Left ventricle myocardium inferior (tissue), 1 donor: ENCODE data around the gene SLC9A4. TPM values are rescaled to one million over a fixed set of nuclear protein-coding genes. Genes with fewer than 3 reads are reported as not detected.

Source experiments
- DNase-seq: peaks from one replicate; pipeline ENCODE4 v3.0.0-alpha.2; 2020
- H3K27ac ChIP-seq: fragments of 200-600 bp; replicated peaks from 2 replicates; pipeline ENCODE4 v1.8.0; 2021
- H3K27me3 ChIP-seq: fragments of 200-600 bp; 2 replicates; pipeline ENCODE4 v1.8.0; 2021; ENCODE audit warnings: low read depth
- H3K36me3 ChIP-seq: fragments of 200-600 bp; 2 replicates; pipeline ENCODE4 v1.8.0; 2021
- H3K4me1 ChIP-seq: fragments of 200-600 bp; 2 replicates; pipeline ENCODE4 v1.8.0; 2021
- H3K4me3 ChIP-seq: fragments of 200-600 bp; 2 replicates; pipeline ENCODE4 v1.8.0; 2021; ENCODE audit warnings: mild to moderate bottlenecking, moderate library complexity
- H3K9me3 ChIP-seq: fragments of 200-600 bp; replicated peaks from 2 replicates; pipeline ENCODE4 v1.8.0; 2021
- intact Hi-C: fragments of 100-400 bp; cut with micrococcal nuclease; formaldehyde crosslinking; loops from one replicate; pipeline ENCODE4 v1.11.0; 2022
- total RNA-seq: library from RNA; stranded (reverse); fragmentation: NEBNext Ultra II Directional; extraction: Animal tissue kit (Norgen Biotek cat#: 25700); gene quantifications from one replicate; pipeline ENCODE4 v1.2.1, GENCODE V29; 2021
- TF ChIP-seq, protein P1 (sequence below): fragments of 200-600 bp; IDR thresholded peaks from 2 replicates; pipeline ENCODE4 v1.8.0; 2021; ENCODE audit warnings: antibody characterized with exemption, mild to moderate bottlenecking, borderline replicate concordance
- donor health status: DM: no; HTN: yes; CAD: no; lungs with severe emphysema.

SLC9A4 gene
- total RNA-seq, 1 donor from 2014 or later = not detected

DNA sequence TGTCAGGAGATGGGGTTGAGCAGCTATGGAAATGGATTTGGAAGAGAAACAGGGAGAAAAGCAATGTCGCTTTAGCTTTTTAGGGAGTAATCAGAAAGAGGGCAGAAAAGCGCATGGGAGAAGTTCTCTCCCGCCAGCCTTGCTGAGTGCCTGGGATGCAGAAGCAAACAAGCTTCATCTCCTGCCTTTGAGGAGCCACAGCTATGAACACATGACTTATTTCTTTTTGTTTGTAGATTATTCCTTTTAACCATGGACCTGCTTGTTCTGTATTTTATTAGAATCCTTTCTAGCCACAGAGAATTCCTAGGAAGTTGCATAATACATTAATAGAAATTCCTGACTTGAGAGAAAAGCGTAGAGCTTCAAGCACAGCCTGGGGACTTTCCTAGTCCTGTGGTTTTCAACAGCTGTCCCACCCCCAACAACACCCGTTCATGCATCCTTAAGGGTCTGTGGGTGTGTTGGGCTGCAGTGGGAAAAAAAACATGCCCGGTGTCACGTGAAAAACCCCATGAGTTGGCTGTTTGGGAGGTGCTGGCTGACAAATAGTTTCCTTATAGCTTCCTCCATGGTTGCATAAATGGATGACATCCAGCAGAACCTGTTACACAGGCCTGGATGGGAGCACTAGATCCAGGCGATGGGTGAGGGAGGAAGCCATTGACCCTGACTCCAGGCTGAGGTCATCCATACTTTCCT is 14.9 kb downstream of the SLC9A4 start:
- intact Hi-C loops = no loop called here
- TF ChIP-seq, protein P1, sequence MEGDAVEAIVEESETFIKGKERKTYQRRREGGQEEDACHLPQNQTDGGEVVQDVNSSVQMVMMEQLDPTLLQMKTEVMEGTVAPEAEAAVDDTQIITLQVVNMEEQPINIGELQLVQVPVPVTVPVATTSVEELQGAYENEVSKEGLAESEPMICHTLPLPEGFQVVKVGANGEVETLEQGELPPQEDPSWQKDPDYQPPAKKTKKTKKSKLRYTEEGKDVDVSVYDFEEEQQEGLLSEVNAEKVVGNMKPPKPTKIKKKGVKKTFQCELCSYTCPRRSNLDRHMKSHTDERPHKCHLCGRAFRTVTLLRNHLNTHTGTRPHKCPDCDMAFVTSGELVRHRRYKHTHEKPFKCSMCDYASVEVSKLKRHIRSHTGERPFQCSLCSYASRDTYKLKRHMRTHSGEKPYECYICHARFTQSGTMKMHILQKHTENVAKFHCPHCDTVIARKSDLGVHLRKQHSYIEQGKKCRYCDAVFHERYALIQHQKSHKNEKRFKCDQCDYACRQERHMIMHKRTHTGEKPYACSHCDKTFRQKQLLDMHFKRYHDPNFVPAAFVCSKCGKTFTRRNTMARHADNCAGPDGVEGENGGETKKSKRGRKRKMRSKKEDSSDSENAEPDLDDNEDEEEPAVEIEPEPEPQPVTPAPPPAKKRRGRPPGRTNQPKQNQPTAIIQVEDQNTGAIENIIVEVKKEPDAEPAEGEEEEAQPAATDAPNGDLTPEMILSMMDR = no peak
- no peak for DNase-seq

DNA sequence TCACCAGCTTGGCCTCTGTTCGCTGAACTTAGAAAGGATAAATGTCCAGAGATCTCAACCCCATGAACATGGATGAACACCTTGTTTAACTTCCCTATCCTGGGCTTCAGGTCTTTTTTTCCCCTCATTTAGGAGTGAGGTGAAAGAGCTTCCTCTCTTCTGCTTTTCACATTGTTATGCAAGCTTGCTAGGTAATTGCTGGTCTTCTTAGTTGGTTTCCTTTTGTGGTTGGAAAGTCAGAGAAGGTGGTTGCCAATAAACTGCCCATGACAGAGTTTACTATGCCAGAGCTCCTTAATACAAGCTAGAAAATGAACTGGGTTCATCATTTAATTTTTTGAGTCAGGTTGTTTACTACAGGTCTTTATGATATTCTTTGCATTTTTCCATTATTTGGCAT is 16.6 kb downstream of the SLC9A4 start:
- Histone ChIP-seq H3K9me3 (peaks cover 9% of the 10 kb centered on the region), H3K27ac (no peak overlapping the region), H3K4me1 (no peaks in the 10 kb centered on the region), H3K4me3 (no peak overlapping the region), H3K27me3 (peaks cover 48% of the 10 kb centered on the region), H3K36me3 (no peaks in the 10 kb centered on the region)
- no peak for DNase-seq
- TF ChIP-seq, protein P1 = no peak
- intact Hi-C loops = no loop called here

More for the DNA sequence above, 14.9 kb downstream of the SLC9A4 start:
- Histone ChIP-seq H3K27ac (no peak overlapping the region), H3K27me3 (peaks cover 50% of the 10 kb centered on the region), H3K4me3 (no peak overlapping the region), H3K4me1 (no peaks in the 10 kb centered on the region), H3K9me3 (peaks cover 9% of the 10 kb centered on the region), H3K36me3 (no peaks in the 10 kb centered on the region)

DNA sequence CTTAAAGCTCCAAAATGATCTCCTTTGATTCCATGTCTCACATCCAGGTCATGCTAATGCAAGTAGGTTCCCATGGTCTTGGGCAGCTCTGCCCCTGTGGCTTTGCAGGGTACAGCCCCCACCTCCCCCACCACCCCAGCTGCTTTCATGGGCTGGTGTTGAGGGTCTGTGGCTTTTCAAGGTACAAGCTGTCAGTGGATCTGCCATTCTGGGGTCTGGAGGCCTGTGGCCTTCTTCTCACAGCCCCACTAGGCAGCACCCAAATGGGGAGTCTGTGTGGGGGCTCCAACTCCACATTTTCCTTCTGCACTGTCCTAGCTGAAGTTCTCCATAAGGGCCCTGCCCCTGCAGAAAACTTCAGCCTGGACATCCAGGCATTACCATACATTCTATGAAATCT is 19.0 kb downstream of the SLC9A4 start:
- intact Hi-C loops = no loop called here

DNA sequence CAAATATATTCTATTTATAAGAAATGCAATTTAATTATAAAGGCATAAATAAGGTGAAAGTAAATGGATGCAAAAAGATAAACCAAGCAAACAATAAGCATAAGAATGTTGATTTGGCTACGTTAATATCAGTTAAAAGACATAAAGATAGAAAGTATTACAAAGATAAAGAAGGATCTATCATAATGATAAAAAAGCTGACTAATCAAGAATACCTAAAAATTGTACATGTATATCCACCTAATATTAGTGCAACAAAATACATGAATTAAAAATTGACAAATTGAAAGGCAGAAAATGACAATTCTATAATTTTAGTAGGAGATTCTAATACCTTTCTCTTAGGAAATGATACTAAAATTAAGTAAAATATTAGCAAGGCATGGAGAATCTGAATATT is 21.5 kb downstream of the SLC9A4 start:
- intact Hi-C loops = no loop called here
- H3K27me3 ChIP-seq = peaks cover 6% of the 10 kb centered on the region
- no peak for DNase-seq
- TF ChIP-seq, protein P1 = no peak
- H3K4me1 ChIP-seq = no peaks in the 10 kb centered on the region
- no peak overlapping the region for H3K27ac ChIP-seq
- H3K9me3 ChIP-seq = peaks cover 17% of the 10 kb centered on the region
- H3K4me3 ChIP-seq = no peak overlapping the region
- H3K36me3 ChIP-seq = no peaks in the 10 kb centered on the region

More for the DNA sequence above, 19.0 kb downstream of the SLC9A4 start:
- H3K4me1 ChIP-seq = no peaks in the 10 kb centered on the region
- no peak overlapping the region for H3K27ac ChIP-seq
- peaks cover 28% of the 10 kb centered on the region for H3K27me3 ChIP-seq
- no peaks in the 10 kb centered on the region for H3K36me3 ChIP-seq
- no peak overlapping the region for H3K4me3 ChIP-seq
- no peak for DNase-seq
- TF ChIP-seq, protein P1 = no peak
- peaks cover 17% of the 10 kb centered on the region for H3K9me3 ChIP-seq

DNA sequence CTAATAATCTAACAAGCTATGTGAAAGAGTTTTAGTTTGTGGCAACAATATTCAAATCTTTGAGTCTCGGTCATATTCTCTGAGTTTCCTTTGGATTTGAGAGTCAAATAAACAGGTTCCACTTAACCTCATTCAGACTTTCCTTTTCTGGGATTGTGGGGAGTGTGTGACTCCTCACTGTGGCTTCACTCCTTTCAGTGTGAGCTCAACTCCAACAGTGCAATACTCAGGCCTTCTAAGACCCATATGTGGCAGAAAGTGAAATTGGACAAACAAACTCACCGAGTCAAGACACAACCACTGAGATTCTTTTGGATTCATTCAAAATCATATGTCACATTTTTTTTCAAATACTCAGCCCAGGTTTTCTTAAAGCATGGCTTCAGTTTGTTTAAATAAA is 25.4 kb downstream of the SLC9A4 start:
- H3K9me3 ChIP-seq = peaks cover 8% of the 10 kb centered on the region
- H3K27ac ChIP-seq = no peak overlapping the region
- no peaks in the 10 kb centered on the region for H3K36me3 ChIP-seq
- intact Hi-C loops = no loop called here
- H3K4me3 ChIP-seq = no peak overlapping the region
- no peak for DNase-seq
- H3K4me1 ChIP-seq = no peaks in the 10 kb centered on the region
- peaks cover 34% of the 10 kb centered on the region for H3K27me3 ChIP-seq
- TF ChIP-seq, protein P1 = no peak
